ENCODE data around the gene GGTLC2.
"Not testable (repeated sequence)": the region's sequence is repeated elsewhere in the genome, so short reads cannot be mapped to it uniquely, and the experiment has no call there.

Gene GGTLC2

GRCh38 chr22:22667966-22668880 is 23.8 kb downstream of the GGTLC2 start:
- no peak for DNase-seq (ENCODE audit: low read depth in 2 of 2)

- DNase-seq (ENCODE audit: low read depth in 2 of 2): no peak
Measured at GRCh38 chr22:22669093-22669492, 24.7 kb downstream of the GGTLC2 start.

GRCh38 chr22:22670076-22670795 is 25.8 kb downstream of the GGTLC2 start:
- DNase-seq (ENCODE audit: low read depth in 2 of 2): no peak

- DNase-seq (ENCODE audit: low read depth in 2 of 2): no peak
Measured at GRCh38 chr22:22671506-22671905, 27.1 kb downstream of the GGTLC2 start.

GRCh38 chr22:22673099-22673498 is 28.7 kb downstream of the GGTLC2 start:
- DNase-seq (ENCODE audit: low read depth in 2 of 2): no peak

- no peak for DNase-seq (ENCODE audit: low read depth in 2 of 2)
Measured at GRCh38 chr22:22673628-22674027, 29.2 kb downstream of the GGTLC2 start.

GRCh38 chr22:22674467-22674866 is 30.1 kb downstream of the GGTLC2 start:
- no peak for DNase-seq (ENCODE audit: low read depth in 2 of 2)

- no peak for DNase-seq (ENCODE audit: low read depth in 2 of 2)
Measured at GRCh38 chr22:22678970-22679369, 34.6 kb downstream of the GGTLC2 start.

GRCh38 chr22:22680396-22680795 is 36.0 kb downstream of the GGTLC2 start:
- no peak for DNase-seq (ENCODE audit: low read depth in 2 of 2)

- no peak for DNase-seq (ENCODE audit: low read depth in 2 of 2)
Measured at GRCh38 chr22:22681221-22681739, 36.9 kb downstream of the GGTLC2 start.

GRCh38 chr22:22682196-22682595 is 37.8 kb downstream of the GGTLC2 start:
- DNase-seq (ENCODE audit: low read depth in 2 of 2): no peak

GRCh38 chr22:22682807-22683667 is 38.6 kb downstream of the GGTLC2 start:
- DNase-seq (ENCODE audit: low read depth in 2 of 2): no peak

- no peak for DNase-seq (ENCODE audit: low read depth in 2 of 2)
Measured at GRCh38 chr22:22683668-22684361, 39.4 kb downstream of the GGTLC2 start.

GRCh38 chr22:22684580-22685561 is 40.5 kb downstream of the GGTLC2 start:
- peak; percentile 14 to 17 for DNase-seq (ENCODE audit: low read depth in 2 of 2)

GRCh38 chr22:22685586-22685985 is 41.2 kb downstream of the GGTLC2 start:
- DNase-seq (ENCODE audit: low read depth in 2 of 2): no peak

- DNase-seq (ENCODE audit: low read depth in 2 of 2): not testable (repeated sequence)
Measured at GRCh38 chr22:22686202-22687115, 42.0 kb downstream of the GGTLC2 start.

- peak; percentile 22 to 27 for DNase-seq (ENCODE audit: low read depth in 2 of 2)
Measured at GRCh38 chr22:22687638-22688500, 43.5 kb downstream of the GGTLC2 start.

All from fibroblast of skin of left quadriceps (primary cell).